Upper lobe of left lung (tissue), 4 donors: ENCODE results near the gene RARB.

ENCODE experiments used
- EP300 ChIP-seq, 4 donors: sonication (generic); formaldehyde crosslinking; IDR thresholded peaks; one replicate each; pipeline ENCODE4 v1.5.1; 2017; ENCODE audit warnings: antibody characterized with exemption in 4 of 4, control low read depth in 2 of 4
- POLR2A ChIP-seq, 4 donors: fragments of 450-650 bp; IDR thresholded peaks; one replicate each; pipeline ENCODE4 v1.5.1; 2016 to 2017; ENCODE audit warnings: antibody characterized with exemption in 4 of 4, mild to moderate bottlenecking in 2 of 4
- POLR2AphosphoS5 ChIP-seq, 2 donors: sonication (generic); formaldehyde crosslinking; IDR thresholded peaks; one replicate each; pipeline ENCODE4 v1.5.1; 2017; ENCODE audit warnings: antibody characterized with exemption in 2 of 2
- TF ChIP-seq, protein P1 (sequence below), 6 experiments: fragments of 450-650 bp in 4 of 6; fragments of 200-600 bp in 2 of 6; sonication (generic) in 2 of 6; IDR thresholded peaks; one replicate each; pipeline ENCODE4 v1.5.1; 2016 to 2019; ENCODE audit warnings: antibody characterized with exemption in 6 of 6

- peak in 1 of 2 donors; percentile 18 for TF ChIP-seq POLR2AphosphoS5 (IDR thresholded peaks at IDR 0.05)
- TF ChIP-seq, protein P1, sequence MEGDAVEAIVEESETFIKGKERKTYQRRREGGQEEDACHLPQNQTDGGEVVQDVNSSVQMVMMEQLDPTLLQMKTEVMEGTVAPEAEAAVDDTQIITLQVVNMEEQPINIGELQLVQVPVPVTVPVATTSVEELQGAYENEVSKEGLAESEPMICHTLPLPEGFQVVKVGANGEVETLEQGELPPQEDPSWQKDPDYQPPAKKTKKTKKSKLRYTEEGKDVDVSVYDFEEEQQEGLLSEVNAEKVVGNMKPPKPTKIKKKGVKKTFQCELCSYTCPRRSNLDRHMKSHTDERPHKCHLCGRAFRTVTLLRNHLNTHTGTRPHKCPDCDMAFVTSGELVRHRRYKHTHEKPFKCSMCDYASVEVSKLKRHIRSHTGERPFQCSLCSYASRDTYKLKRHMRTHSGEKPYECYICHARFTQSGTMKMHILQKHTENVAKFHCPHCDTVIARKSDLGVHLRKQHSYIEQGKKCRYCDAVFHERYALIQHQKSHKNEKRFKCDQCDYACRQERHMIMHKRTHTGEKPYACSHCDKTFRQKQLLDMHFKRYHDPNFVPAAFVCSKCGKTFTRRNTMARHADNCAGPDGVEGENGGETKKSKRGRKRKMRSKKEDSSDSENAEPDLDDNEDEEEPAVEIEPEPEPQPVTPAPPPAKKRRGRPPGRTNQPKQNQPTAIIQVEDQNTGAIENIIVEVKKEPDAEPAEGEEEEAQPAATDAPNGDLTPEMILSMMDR (IDR thresholded peaks at IDR 0.05): no peak
- no peak for TF ChIP-seq EP300 (IDR thresholded peaks at IDR 0.05)
- TF ChIP-seq POLR2A (IDR thresholded peaks at IDR 0.05): no peak
Observed at GRCh38 chr3:25405335-25405734, 22.7 kb upstream of the RARB start.
